OCI-LY1 (cell line): ENCODE measurements around the gene BBX.

Experiments
- H2AFZ ChIP-seq: fragments of 200-600 bp; sonication (generic), shearing (Covaris generic); 2 replicates; pipeline ENCODE4 v1.6.0; 2014; ENCODE audit warnings: antibody characterized with exemption, mild to moderate bottlenecking, low read length
- H3F3A ChIP-seq: fragments of 200-600 bp; sonication (generic), shearing (Covaris generic); 2 replicates; pipeline ENCODE4 v1.6.0; 2014; ENCODE audit warnings: mild to moderate bottlenecking, antibody characterized with exemption, low read length, moderate library complexity; ENCODE audit not compliant: insufficient read depth
- H3K27ac ChIP-seq: fragments of 200-600 bp; sonication (generic); 2 replicates; pipeline ENCODE4 v1.5.1; 2014; ENCODE audit warnings: low read length, mixed run types, mild to moderate bottlenecking, low read depth; ENCODE audit not compliant: poor library complexity, severe bottlenecking
- H3K27me3 ChIP-seq: fragments of 200-600 bp; sonication (generic); 2 replicates; pipeline ENCODE4 v1.6.0; 2014; ENCODE audit warnings: antibody characterized with exemption, mild to moderate bottlenecking, low read length, moderate library complexity; ENCODE audit not compliant: insufficient read depth
- H3K36me3 ChIP-seq: fragments of 200-600 bp; sonication (generic); 2 replicates; pipeline ENCODE4 v1.6.1; 2014; ENCODE audit warnings: mild to moderate bottlenecking, antibody characterized with exemption, low read length, moderate library complexity, mixed read lengths; ENCODE audit not compliant: insufficient read depth
- H3K4me1 ChIP-seq: fragments of 200-600 bp; sonication (generic); 2 replicates; pipeline ENCODE4 v1.5.1; 2014; ENCODE audit warnings: mild to moderate bottlenecking, low read length, moderate library complexity; ENCODE audit not compliant: insufficient read depth, severe bottlenecking
- H3K4me2 ChIP-seq: fragments of 200-600 bp; sonication (generic), shearing (Covaris generic); 2 replicates; pipeline ENCODE4 v1.6.1; 2014; ENCODE audit warnings: low read length
- H3K4me3 ChIP-seq: fragments of 200-600 bp; sonication (generic); 2 replicates; pipeline ENCODE4 v1.5.1; 2014; ENCODE audit warnings: low read length, low read depth, mild to moderate bottlenecking, mixed read lengths; ENCODE audit not compliant: poor library complexity, severe bottlenecking
- H3K79me2 ChIP-seq: fragments of 200-600 bp; shearing (Covaris generic); 2 replicates; pipeline ENCODE4 v1.6.1; 2016; ENCODE audit warnings: mixed run types, low read length, mixed read lengths; ENCODE audit not compliant: insufficient read depth
- H3K9ac ChIP-seq: fragments of 200-600 bp; sonication (generic), shearing (Covaris generic); 2 replicates; pipeline ENCODE4 v1.6.1; 2014; ENCODE audit warnings: mild to moderate bottlenecking, low read length, mixed read lengths
- H3K9me2 ChIP-seq: fragments of 200-600 bp; sonication (generic), shearing (Covaris generic); 2 replicates; pipeline ENCODE4 v1.6.1; 2014; ENCODE audit warnings: low read depth, mild to moderate bottlenecking, low read length, mixed read lengths
- H3K9me3 ChIP-seq: fragments of 200-600 bp; shearing (Covaris generic); 2 replicates; pipeline ENCODE4 v1.6.1; 2014; ENCODE audit warnings: low read length, mixed read lengths
- H4K20me1 ChIP-seq: fragments of 200-600 bp; sonication (generic), shearing (Covaris generic); 2 replicates; pipeline ENCODE4 v1.6.0; 2016; ENCODE audit warnings: mild to moderate bottlenecking, low read length; ENCODE audit not compliant: insufficient read depth
- EZH2 ChIP-seq: fragments of 200-600 bp; sonication (generic), shearing (Covaris generic); IDR thresholded peaks from 2 replicates; pipeline ENCODE4 v1.8.0; 2017; ENCODE audit warnings: borderline replicate concordance, mixed run types, mild to moderate bottlenecking, antibody characterized with exemption, low read length, moderate library complexity, mixed read lengths
- TF ChIP-seq, protein P1 (sequence below): fragments of 200-600 bp; sonication (generic), shearing (Covaris generic); IDR thresholded peaks from 2 replicates; pipeline ENCODE4 v1.5.1; 2017; ENCODE audit warnings: mild to moderate bottlenecking, antibody characterized with exemption, low read length, moderate library complexity, mixed read lengths

BBX gene

DNA sequence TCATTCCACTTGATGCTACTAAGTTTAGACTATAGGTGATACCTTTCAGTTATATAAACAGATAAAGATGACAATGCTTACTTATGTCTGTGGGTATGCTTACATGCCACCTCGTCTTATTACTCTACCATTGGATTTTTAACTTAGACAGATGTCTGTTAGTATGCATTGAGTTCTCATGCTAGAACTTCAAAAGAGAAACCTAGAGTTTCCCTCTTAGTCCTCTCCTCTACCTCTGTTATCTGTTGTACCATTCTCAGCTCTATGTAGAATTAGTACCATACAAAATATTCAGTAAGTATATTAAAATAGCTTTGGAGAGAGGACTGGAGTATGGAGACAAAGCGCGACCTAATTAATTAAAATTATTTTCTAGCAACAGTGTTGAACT is 111.3 kb downstream of the BBX start:
- peaks cover 17% of the 10 kb centered on the region for H3K4me1 ChIP-seq
- no peaks in the 10 kb centered on the region for H3K9me2 ChIP-seq
- H3K79me2 ChIP-seq: peaks cover 6% of the 10 kb centered on the region; the same call in 1 of the 2 replicates
- no peaks in the 10 kb centered on the region for H3K36me3 ChIP-seq
- H3K9me3 ChIP-seq: no peaks in the 10 kb centered on the region
- no peak overlapping the region for H2AFZ ChIP-seq
- H4K20me1 ChIP-seq: no peaks in the 10 kb centered on the region
- H3K9ac ChIP-seq: no peak overlapping the region
- H3K27ac ChIP-seq: peak overlapping the region; percentile 40
- H3K4me2 ChIP-seq: no peak overlapping the region
- no peaks in the 10 kb centered on the region for H3F3A ChIP-seq
- TF ChIP-seq EZH2: no peak
- TF ChIP-seq, protein P1, sequence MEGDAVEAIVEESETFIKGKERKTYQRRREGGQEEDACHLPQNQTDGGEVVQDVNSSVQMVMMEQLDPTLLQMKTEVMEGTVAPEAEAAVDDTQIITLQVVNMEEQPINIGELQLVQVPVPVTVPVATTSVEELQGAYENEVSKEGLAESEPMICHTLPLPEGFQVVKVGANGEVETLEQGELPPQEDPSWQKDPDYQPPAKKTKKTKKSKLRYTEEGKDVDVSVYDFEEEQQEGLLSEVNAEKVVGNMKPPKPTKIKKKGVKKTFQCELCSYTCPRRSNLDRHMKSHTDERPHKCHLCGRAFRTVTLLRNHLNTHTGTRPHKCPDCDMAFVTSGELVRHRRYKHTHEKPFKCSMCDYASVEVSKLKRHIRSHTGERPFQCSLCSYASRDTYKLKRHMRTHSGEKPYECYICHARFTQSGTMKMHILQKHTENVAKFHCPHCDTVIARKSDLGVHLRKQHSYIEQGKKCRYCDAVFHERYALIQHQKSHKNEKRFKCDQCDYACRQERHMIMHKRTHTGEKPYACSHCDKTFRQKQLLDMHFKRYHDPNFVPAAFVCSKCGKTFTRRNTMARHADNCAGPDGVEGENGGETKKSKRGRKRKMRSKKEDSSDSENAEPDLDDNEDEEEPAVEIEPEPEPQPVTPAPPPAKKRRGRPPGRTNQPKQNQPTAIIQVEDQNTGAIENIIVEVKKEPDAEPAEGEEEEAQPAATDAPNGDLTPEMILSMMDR: no peak
- no peaks in the 10 kb centered on the region for H3K27me3 ChIP-seq
- H3K4me3 ChIP-seq: no peak overlapping the region

DNA sequence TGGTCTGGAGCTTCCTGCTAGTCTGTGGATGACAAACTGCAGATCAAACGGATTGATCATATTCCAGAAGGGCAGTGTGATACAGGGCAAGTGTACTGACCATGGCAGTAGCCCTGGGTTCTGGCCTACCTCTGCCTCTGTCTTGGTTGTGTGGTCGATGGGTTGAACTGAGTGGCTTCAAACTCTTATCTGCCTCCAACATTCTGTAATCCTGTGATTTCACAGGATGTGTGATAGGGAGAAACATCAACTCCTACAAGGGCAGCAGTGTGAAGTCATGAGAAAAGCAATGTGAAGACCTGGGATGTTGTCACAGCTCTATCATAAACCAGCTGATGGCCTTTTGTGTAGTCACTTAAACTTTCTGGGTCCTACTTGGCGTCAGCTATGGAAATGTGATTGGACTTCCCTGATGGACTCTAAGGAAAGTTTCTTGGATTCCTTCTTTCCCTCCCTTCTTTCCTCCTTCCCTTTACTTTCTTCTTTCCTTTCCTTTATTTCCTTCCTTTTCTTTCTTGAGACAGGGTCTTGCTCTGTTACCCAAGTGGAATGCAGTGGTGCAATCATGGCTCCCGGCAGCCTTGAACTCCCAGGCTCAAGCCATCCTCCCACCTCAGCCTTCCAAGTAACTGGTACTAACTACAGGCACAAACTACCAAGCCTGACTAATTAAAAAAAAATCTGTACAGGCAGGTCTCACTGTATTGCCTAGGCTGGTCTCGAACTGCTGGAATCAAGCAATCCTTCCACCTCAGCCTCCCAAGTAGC is 114.8 kb downstream of the BBX start:
- Histone ChIP-seq H3K4me2 (no peak overlapping the region), H3K79me2 (no peaks in the 10 kb centered on the region), H3K9ac (no peak overlapping the region)

DNA sequence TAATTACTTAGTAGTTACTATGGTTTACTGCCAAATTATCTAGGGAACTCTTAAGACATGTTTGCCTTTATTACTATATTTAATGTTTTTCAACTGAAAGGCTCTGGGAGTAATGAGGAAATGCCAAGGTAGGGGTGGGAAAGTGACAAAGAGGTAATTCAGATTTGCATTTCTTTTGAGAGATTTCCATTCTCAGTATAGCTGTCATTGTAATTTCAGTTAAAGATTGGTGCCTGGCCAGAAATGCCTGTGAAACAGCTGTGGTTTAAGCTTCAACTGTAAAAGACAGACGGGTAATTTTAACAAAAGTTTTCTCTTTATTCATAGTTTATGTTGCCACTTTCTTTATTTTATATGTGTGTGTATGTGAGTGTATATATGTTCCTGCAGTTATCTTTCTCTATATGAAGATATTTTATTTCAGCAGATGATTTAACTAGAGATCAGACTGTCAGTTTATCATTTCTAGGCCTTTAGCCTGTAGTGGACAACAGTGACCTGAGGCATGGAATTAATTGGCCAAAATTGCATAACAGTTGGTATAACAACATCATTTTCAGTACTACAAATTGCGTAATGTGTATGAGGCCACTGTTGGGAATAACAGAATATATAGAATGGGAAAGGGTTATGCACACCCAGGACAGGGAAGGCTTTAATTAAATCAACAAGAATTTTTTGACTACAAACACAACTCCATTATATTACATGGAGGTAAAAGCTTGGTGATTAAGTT is 119.0 kb downstream of the BBX start:
- H3K4me1 ChIP-seq: peaks cover 31% of the 10 kb centered on the region
- no peaks in the 10 kb centered on the region for H4K20me1 ChIP-seq
- TF ChIP-seq EZH2: no peak
- TF ChIP-seq, protein P1: no peak
- H3F3A ChIP-seq: no peaks in the 10 kb centered on the region
- H3K4me3 ChIP-seq: peak overlapping the region; percentile 31
- no peaks in the 10 kb centered on the region for H3K79me2 ChIP-seq
- H3K4me2 ChIP-seq: peak overlapping the region; percentile 50
- 0 out of 2 replicates have a peak, but pooled peaks cover 3% of the 10 kb centered on the region for H3K36me3 ChIP-seq
- no peaks in the 10 kb centered on the region for H3K9me2 ChIP-seq
- no peaks in the 10 kb centered on the region for H3K27me3 ChIP-seq
- H2AFZ ChIP-seq: no peak overlapping the region
- H3K9ac ChIP-seq: peak overlapping the region; percentile 33
- peak overlapping the region; percentile 73 for H3K27ac ChIP-seq
- no peaks in the 10 kb centered on the region for H3K9me3 ChIP-seq

More for the DNA sequence above, 114.8 kb downstream of the BBX start:
- no peaks in the 10 kb centered on the region for H4K20me1 ChIP-seq
- no peaks in the 10 kb centered on the region for H3K9me2 ChIP-seq
- H3K27me3 ChIP-seq: no peaks in the 10 kb centered on the region
- H3K27ac ChIP-seq: no peak overlapping the region
- no peak overlapping the region for H3K4me3 ChIP-seq
- H3K4me1 ChIP-seq: peaks cover 27% of the 10 kb centered on the region
- H3K36me3 ChIP-seq: no peaks in the 10 kb centered on the region
- no peak overlapping the region for H2AFZ ChIP-seq
- TF ChIP-seq, protein P1: no peak
- no peak for TF ChIP-seq EZH2
- no peaks in the 10 kb centered on the region for H3K9me3 ChIP-seq
- H3F3A ChIP-seq: no peaks in the 10 kb centered on the region
